GM19324 (cell line): Measurements from ENCODE around the gene LRFN4.

Source experiments
- ATAC-seq: cut with Tn5 transposase; IDR thresholded peaks from one replicate; pipeline ENCODE4 v1.9.1; 2021; ENCODE audit warnings: mild to moderate bottlenecking, moderate library complexity; ENCODE audit not compliant: unreplicated experiment, low FRiP score

Gene LRFN4

DNA sequence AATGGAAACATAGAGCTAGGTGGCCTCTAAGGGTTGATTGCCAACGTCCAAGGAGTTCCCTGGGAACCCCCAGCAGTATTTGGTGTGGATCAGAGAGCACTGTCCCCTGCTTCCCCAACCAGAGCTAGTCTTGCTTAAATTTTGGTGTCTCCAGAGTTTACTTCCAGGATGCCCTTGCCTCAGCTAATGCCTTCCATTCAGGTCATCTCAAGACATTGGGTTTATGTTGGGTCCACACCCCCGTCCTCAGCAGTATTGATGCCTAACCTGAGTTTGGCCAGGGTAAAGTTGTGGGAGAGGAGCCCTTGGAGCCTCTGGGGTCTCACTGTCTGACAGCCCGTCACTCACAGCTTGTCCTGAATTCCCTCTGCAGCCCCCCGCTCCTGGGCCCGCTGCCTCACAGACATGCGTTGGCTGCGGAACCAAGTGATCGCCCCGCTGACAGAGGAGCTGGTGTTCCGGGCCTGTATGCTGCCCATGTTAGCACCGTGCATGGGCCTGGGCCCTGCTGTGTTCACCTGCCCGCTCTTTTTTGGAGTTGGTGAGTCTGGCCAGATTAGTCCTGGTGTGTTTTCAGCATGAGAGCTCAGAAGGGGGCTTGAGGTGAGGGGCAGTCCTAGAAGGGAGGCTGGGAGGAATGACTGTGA is 12.2 kb upstream of the LRFN4 start:
- no peak for ATAC-seq

DNA sequence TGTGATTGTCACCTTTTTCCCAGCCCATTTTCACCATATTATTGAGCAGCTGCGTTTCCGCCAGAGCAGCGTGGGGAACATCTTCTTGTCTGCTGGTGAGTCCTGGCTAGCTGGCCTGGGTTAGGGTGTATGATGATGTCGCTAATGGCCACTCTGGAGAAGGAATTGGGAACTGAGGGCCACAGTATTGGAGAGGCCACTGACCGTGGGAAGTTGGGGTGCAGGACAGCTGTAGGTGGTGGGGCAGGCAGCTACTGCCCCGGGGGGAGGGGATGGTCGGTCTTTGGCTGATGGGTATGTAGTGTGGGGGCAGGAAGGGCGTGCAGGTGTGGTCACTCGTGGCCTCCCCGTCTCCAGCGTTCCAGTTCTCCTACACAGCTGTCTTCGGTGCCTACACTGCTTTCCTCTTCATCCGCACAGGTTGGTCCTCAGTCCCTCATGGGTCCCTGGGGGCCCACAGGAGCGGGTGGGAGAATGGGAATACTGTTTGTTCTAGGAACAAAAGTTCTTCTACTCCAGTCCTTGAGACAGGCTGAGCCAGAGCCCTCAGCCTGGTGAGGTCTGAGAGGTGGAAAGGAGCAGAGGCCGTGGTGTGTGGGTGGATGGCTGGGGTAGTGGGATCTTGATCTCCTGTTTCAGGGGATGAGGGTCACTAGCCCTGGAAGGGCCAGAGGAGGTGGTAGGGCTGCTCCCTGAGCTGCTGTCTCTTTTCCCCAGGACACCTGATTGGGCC is 11.6 kb upstream of the LRFN4 start:
- ATAC-seq = no peak

DNA sequence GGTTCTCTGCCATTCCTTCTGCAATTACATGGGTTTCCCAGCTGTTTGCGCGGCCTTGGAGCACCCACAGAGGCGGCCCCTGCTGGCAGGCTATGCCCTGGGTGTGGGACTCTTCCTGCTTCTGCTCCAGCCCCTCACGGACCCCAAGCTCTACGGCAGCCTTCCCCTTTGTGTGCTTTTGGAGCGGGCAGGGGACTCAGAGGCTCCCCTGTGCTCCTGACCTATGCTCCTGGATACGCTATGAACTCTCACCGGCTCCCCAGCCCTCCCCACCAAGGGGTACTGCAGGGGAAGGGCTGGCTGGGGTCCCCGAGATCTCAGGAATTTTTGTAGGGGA is 11.0 kb upstream of the LRFN4 start:
- ATAC-seq = no peak

DNA sequence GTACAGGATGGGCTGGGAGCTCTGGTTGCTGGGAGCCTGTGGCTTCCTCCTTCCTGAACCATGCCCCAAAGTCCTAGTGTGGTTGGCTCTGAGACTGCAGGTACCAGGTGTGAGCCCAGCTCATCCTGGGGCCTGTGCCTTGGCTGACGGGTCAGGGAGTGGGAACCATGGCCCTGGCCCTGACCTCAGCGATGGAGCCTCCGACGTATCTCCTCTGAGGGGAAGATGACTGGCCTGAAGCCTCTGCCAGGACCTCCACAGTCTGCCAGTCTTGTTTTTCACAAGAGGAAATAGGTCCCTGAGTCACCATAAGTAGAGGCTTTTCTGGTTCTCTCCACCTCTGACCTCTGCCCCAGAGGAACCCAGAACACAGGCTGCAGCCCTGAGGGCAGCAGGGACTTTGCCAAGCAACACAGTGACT is 10.2 kb upstream of the LRFN4 start:
- ATAC-seq = no peak

DNA sequence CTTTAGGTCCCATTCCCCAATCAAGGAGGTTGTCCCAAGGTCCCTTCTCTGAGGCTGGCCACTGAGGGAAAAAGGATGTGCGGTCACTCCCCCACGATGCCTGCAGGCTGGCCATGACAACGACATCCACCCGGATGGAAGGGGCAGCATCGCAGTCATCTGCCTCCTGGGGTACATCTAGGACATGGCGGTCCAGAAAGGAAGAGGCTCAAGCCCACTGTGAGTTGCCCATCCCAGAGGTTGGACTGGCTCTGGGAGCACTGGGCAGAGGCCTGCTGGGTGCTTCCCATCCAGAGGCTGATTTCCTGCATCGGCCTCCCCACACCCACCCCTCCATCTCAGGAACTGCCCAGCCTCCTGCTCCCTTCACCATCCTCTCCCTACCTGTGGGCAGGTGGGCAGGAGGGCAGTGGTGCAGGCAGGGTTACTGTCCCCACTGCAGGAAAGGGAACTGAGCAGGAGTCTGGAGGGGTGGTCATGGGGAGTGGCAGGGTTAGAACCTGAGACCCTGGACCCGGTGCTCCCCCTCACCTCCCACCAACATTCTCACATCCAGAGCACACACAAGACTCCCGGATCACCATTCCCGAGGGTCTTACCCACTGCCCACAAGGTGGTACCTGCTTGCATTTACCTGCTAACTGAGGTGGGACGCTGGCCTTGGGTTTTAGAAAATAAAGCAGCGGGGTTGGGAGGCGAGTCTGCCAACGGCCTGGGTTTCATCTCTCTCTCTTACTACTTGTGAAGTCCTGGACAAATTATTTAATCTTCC is 9.2 kb upstream of the LRFN4 start:
- ATAC-seq = no peak

DNA sequence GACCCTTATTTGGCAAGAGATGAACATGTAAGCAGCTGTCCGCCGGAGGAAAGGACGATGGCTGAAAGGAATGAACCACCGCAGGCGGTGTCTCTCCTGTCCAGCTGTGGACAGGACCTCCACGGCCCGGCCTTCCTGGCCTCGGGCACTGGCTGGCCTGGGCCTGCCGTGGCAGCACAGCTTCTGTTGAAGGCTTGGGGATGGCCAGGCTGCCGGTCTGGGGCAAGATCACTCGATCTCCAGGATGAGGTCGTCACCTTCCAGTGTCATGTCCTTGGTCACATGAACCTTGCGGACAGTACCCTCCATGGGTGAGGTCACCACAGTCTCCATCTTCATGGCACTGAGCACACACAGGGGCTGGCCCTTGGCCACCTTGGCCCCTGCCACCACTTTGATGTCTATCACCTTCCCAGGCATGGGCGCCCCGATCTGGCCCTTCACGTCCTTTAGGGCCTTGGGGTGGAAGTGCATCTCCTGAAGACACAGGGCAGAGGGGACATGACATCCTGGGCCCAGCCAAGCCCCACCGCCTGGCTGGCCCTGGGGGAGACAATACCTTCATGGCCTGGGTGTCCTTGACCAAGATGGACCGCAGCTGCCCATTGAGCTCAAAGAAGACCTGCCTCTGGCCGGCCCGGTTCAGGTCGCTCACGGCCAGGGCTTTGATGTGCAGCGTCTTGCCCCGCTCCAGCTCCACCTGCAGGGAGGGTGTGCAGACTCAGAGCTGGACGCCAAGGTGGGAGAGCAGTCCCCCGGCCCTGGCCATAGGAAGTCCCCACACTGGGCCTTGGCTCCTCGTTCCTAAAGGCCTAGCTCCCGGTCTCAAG is 8.0 kb upstream of the LRFN4 start:
- no peak for ATAC-seq

DNA sequence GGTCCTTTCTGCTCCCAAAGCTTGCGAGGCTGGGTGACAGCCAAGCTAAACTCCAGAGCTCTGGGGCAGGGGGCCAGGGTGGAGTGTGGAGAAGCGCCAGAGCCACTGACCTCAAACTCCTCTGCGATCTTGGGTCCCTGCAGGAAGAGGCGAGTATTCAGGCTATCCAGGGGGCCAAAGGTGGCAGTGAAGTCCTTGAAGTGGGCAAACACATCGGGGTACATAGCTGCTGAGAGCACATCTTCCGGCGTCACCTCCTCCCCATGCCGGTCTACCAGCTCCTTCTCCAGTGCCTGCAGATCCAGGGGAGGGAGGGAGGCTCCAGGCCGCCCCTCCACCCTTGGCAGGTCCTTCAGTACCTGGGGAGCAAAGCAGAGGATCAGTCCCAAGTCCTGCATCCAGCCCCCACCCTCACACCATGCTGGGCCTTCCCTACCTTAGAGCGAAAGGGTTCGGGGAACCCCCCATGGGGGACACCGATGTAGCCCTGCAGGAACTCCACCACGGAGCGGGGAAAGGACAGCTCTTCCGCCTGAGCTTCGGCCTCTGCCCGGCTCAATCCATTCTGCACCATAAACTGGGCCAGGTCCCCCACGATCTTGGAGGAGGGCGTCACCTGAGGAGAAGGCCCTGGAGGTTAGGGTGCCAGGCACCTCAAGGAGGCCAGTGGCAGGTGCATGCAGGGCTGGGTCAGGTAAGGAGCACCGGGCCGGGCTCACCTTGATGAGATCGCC is 7.2 kb upstream of the LRFN4 start:
- no peak for ATAC-seq

DNA sequence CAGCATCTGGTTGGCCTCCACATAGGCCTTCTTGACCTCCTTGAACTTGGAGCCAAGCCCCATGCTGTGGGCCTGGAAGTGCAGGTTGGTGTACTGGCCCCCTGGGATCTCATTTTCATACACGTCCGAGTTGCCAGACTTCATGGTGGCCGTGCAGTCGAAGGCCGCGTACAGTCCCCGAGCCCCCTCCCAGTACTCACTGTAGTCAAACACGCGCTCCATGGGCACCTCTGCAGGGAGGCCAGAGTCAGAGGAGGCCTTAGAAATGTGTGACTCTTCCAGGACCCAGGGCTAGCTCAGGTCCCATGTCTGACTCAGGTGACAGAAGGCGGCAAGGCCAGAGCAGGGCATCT is 6.7 kb upstream of the LRFN4 start:
- ATAC-seq = no peak

DNA sequence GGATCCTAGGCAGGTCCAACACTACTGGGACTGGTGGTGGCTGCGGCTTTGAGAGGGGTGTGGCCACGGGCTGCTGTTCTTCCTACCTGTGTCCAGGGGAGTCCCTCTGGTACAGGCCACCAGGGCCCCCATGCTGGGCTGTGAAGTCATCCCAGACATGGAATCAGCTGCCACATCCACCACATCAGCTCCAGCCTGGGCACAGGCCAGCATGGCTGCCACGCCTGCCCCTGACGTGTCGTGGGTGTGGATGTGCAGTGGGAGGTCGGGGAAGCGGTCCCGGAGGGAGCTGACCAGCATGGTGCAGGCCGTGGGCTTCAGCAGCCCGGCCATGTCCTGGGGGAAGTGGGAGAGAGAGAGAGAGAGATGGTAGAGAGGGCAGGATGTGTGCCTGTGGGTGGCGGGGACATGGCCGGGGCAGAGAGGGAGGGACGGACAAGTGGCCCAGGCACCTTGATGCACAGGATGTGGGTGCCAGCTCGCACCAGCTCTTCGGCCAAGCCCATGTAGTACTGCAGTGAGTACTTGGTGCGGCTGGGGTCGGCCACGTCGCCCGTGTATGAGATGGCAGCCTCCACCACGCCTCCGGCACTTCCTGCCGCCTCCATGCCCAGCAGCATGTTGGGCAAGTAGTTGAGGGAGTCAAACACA is 6.2 kb upstream of the LRFN4 start:
- ATAC-seq = no peak

DNA sequence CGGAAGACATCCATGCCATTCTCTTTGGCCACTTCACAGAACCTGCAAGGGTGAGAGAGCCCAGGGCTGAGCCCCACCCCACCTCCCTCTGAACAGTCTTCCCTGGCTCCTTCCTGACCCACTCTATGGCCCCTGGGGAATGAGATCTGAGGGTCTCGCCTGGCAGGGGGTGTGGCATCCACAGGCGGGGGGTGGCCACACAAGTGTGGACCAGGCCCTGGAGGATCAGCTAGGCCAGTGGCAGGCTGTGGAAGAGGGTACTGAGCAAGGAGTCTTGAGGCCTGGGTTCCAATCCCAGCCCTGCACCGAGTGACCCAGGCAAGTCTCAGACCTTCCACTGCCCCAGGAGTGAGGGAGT is 5.6 kb upstream of the LRFN4 start:
- ATAC-seq = no peak

DNA sequence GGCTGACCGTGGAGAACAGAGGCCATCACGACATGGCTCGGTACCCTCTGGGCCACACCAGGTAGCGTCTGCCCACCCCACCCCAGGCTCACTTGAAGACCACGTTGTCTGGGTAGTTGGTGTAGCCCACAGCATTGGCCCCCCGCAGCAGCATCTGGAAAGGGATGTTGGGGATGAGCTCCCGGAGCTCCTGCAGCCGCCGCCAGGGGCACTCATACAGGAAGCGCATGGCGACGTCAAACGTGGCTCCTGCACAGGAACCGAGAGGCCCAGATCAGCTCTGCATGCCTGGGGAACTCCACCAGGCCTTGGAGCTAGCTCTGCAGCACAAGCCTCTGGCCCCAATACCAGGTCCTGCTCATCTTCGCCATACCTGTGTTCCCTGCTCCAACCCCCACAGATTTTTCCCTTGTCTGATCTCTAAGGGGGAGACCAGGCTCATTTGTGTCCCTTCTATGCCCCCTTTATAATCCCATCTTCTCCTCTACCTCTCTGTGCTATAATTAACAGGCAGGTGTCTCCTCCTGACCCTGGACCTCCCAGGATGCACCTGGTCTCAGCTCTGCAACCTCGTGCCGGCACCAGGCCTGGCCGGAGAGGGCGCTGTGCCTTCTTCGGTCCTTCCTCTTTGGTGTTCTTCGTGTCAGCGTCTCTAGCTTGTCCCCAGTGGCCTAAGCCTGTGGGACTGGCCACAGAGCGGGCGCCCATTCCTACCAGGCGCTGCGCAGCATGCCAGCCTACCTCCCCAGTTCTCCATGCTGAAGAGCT is 5.0 kb upstream of the LRFN4 start:
- no peak for ATAC-seq

DNA sequence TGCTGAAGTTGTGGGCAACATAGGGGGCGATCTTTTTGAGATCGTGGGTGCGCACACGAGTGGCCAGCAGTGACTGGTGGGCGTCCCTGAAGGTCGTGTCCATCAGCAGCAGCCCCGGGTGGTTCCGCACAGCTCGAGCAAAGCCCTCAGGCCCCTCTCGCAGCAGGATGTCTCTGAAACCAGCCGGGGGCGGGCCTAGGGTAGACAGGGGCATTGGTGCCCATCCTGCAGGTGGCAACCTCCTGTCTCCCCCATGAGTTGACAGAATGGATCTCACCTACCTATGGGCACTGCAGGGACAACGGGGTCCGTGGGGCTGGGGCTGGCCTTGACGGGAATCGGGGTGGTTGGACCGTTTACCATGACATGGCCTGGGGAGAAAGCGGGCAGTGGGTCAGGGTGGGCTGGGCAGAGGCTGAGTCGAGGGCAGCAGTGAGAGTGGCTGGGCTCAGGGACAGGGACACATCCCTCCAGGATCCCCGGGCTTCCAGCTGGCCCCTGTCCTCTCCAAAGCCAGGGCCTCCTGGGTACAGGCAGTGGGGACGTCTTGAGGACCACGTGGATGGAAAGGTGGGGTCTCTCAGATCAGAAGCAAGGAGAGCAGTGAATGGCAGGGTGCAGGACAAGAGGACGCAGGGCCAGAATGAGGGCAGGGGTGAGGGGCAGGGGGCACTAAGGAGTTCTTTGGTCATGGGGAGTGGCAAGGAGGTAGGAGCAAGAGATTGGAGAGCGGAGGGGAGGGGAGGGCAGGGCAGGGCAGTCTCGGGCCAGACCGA is 4.2 kb upstream of the LRFN4 start:
- ATAC-seq = no peak

DNA sequence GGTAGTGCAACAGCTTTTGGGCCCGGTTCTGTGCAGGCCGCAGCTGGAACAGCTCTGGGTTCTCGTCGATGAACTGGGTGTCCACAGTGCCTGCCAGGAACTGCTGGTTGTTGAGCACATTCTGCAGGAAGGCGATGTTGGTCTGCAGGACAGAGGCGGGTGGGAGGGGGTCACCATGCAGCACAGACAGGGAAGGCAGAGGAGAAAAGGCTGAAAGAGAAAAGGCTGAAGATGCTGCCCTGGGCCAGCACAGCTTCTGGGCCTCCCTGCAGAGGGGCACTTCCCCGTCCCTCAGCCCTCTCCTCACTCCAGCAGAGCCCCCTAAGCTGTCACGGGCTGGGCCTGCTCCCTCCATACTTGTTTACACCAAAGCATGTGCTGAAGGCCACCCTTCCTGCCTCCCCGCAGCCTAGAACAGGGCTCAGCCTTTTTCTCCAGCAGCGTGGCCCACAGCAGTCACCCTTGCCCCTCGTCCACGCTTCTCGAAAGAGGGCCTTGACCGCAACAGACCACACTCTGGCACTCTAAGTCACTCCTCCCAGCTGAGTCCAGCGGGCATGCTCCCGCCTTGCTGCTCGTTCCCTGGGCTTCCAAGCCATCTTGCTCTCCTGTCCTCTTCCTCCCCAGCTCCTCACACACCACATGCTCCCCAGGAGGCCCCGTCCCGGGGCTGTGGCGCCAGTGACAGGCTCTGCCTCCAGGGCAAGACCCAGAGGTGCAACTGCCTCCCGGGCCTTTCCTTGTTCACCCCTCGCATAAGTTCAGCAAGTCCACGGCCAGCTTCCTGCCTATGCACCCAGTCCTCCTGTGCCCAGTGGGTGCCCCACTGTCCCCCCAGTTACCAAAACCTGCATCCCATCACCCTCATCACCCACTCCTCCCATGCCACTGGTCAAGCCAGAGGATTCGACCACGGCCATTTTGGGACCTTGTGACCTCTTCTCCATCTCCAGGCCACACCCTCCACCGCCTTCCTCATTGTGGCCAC is 3.3 kb upstream of the LRFN4 start:
- no peak for ATAC-seq

DNA sequence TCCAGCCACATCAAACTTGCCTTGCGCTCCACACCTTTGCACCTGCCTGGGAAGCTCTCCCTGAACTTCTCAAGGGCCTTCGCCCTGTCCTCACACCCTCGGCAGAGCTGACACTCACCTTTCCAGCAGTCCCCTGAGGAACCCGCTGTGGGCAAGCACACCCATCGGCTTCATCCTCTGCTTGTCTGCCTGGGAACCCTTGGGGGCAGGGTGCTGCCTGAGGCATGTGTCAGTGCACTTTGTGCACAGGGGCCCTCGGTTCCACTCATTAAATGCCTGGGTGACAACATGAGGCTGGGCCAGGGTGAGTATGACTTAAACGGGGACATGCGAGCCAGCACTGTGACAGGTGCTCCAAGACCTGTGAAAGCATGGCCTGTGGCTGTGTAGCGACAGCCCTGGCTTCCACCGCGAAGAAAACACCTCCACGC is 2.6 kb upstream of the LRFN4 start:
- no peak for ATAC-seq

DNA sequence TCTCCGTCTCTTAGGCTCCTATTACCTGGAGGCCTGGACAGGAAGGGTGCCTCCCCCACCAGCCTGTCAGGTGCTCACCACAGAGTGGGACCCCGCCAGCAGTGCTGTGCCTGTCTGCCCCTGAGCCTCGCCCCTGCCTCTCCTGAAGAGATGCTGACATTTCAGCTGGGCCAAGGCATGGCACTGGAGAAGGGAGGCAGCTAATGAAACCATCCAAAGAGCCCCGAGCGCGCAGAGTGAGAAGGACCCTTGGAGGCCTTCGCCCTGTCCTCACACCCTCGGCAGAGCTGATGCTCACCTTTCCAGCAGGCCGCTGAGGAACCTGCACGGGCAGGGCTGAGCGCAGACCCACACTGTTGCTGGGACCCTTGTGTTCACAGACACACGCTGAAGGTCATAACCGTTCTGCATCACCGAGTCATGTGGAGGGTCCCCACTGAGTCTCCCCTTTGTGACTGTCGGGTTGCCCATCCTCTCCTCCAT is 2.1 kb upstream of the LRFN4 start:
- no peak for ATAC-seq

DNA sequence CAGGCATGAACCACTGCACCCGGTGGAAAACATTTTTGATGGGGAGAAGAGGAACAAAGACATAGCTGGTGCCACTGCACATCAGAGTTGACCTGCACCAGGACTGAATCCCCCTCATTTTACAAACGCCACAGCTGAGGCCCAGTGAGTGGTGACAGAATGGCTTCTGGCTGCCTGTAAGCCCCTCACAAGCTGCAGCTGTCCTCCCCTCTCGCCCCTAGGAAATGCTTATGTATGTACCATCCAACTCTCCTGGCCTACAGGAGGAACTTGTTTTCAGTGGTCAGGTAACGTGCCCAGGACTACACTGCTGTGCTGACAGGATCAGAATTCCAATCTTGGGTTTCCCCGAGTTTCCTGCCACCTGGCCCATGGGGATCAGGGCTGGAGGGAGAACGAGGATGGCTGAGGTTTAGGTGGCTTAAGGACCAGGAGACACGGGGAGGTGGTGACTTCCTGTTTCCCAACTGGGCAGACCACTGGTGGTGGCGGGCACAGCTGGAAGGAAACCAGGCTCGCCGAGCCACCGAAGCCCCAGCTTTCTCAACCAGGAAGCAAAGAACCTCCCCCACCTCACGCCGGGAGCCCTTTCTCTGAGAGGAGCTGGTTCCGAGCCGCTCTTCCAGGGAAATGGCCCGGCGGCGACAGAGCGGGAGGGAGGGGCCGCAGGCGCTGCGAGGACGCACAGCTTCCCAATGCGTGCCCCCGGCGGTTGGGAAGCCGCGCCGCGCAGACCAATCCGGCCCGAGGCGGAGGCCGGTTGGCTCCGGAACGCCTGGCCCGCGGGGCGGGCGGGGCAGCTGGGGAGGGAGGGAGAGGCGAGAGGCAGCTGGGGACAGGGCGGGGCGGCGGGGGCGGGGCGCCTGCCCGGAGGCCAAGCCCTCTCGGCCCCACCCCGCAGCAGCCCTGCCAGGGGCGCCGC is 1.0 kb upstream of the LRFN4 start:
- ATAC-seq = peak; percentile 70
